ENCODE measurements around the gene SH3BP5.

- TF ChIP-seq CTCF (IDR thresholded peaks at IDR 0.05) (no peak), POLR2A (IDR thresholded peaks at IDR 0.05) (no peak)
Measured at GRCh38 chr3:15341030-15341726, 8.8 kb upstream of the SH3BP5 start.
